SK-N-SH (cell line): ENCODE data around the gene FAM184B. TPM values are rescaled to one million over a fixed set of nuclear protein-coding genes. Genes with fewer than 3 reads are reported as not detected.

Experiments used
- CTCF ChIA-PET: fragments of 300-600, 350-600 bp; formaldehyde crosslinking; extraction: SDS; loops from one replicate; lab custom pipeline; 2021; lab: Yijun Ruan, JAX
- POLR2A ChIA-PET: fragments of 350-600 bp; sonication (Branson Sonifier 250); formaldehyde crosslinking; extraction: SDS; loops from one replicate; lab custom pipeline; 2020; ENCODE audit warnings: antibody characterized with exemption, inconsistent platforms; lab: Yijun Ruan, JAX
- DNase-seq: peaks from one replicate; pipeline ENCODE4 v3.0.0; 2012
- H2AFZ ChIP-seq: fragments of 200-600 bp; sonication (generic); 2 replicates; pipeline ENCODE4 v1.8.1; 2016; ENCODE audit warnings: antibody characterized with exemption, mild to moderate bottlenecking, low read depth
- H3F3A ChIP-seq: fragments of 200-600 bp; sonication (generic); replicated peaks from 2 replicates; pipeline ENCODE3; 2016; ENCODE audit warnings: antibody characterized with exemption, mild to moderate bottlenecking; ENCODE audit not compliant: insufficient read depth
- H3K27ac ChIP-seq, 2 experiments: fragments of 200-500 bp in 1 of 2; fragments of 200-600 bp in 1 of 2; sonication (Bioruptor generic) in 1 of 2; sonication (generic), shearing (Covaris generic) in 1 of 2; 2 replicates each; pipeline versions ENCODE4 v1.5.1 to v1.6.1; 2014 to 2016; ENCODE audit warnings: low read depth in 2 of 2, inconsistent platforms in 1 of 2, low read length in 1 of 2, mild to moderate bottlenecking in 1 of 2, mixed read lengths in 1 of 2
- H3K27me3 ChIP-seq: fragments of 200-600 bp; sonication (generic), shearing (Covaris generic); 2 replicates; pipeline ENCODE4 v1.6.1; 2016; ENCODE audit warnings: mixed run types; ENCODE audit not compliant: insufficient read depth
- H3K36me3 ChIP-seq, 2 experiments: fragments of 200-500 bp in 1 of 2; fragments of 200-600 bp in 1 of 2; sonication (Bioruptor generic) in 1 of 2; sonication (generic) in 1 of 2; replicated peaks in 1 of 2; 2 replicates each; pipeline versions ENCODE3 to v1.5.1; 2014 to 2016; ENCODE audit warnings: low read length in 1 of 2, mild to moderate bottlenecking in 1 of 2; ENCODE audit not compliant: insufficient read depth in 2 of 2, control insufficient read depth in 1 of 2
- H3K4me1 ChIP-seq, 2 experiments: fragments of 200-500 bp in 1 of 2; fragments of 200-600 bp in 1 of 2; sonication (Bioruptor generic) in 1 of 2; sonication (generic), shearing (Covaris generic) in 1 of 2; 2 replicates each; pipeline versions ENCODE4 v1.5.1 to v1.6.1; 2014 to 2016; ENCODE audit warnings: low read depth in 1 of 2, low read length in 1 of 2, mixed run types in 1 of 2; ENCODE audit not compliant: insufficient read depth in 2 of 2, control insufficient read depth in 1 of 2
- H3K4me2 ChIP-seq: fragments of 200-600 bp; sonication (generic), shearing (Covaris generic); 2 replicates; pipeline ENCODE4 v1.6.1; 2017; ENCODE audit warnings: mixed run types
- H3K4me3 ChIP-seq, 2 experiments: fragments of 200-500 bp in 1 of 2; fragments of 200-600 bp in 1 of 2; sonication (Bioruptor generic) in 1 of 2; sonication (generic), shearing (Covaris generic) in 1 of 2; 2 replicates each; pipeline versions ENCODE4 v1.5.1 to v1.8.1; 2014 to 2016; ENCODE audit warnings: low read depth in 2 of 2, inconsistent platforms in 1 of 2, low read length in 1 of 2, mild to moderate bottlenecking in 1 of 2, mixed read lengths in 1 of 2, moderate library complexity in 1 of 2
- H3K79me2 ChIP-seq: fragments of 200-600 bp; sonication (generic); 2 replicates; pipeline ENCODE4 v1.8.1; 2017; ENCODE audit warnings: mild to moderate bottlenecking; ENCODE audit not compliant: insufficient read depth
- H3K9ac ChIP-seq: fragments of 200-600 bp; sonication (generic); 2 replicates; pipeline ENCODE4 v1.6.1; 2017; ENCODE audit warnings: mixed run types
- H3K9me2 ChIP-seq: fragments of 200-600 bp; sonication (generic); 2 replicates; pipeline ENCODE4 v1.6.1; 2017; ENCODE audit warnings: mixed run types
- H3K9me3 ChIP-seq: fragments of 200-600 bp; sonication (generic); 2 replicates; pipeline ENCODE4 v1.6.1; 2017; ENCODE audit warnings: mixed run types, mild to moderate bottlenecking, moderate library complexity
- H4K20me1 ChIP-seq: fragments of 200-600 bp; sonication (generic); 2 replicates; pipeline ENCODE4 v1.6.1; 2017; ENCODE audit warnings: mild to moderate bottlenecking, mixed run types; ENCODE audit not compliant: insufficient read depth
- EP300 ChIP-seq, 2 experiments: IDR thresholded peaks; 2 replicates each; pipeline versions ENCODE4 v1.4.0 to v1.6.1; 2012; ENCODE audit warnings: borderline replicate concordance in 1 of 2, low read depth in 1 of 2, low read length in 1 of 2
- EZH2phosphoT487 ChIP-seq: fragments of 200-600 bp; sonication (generic); IDR thresholded peaks from 2 replicates; pipeline ENCODE4 v1.6.1; 2017; ENCODE audit warnings: low read depth, mixed run types, mild to moderate bottlenecking, antibody characterized with exemption, moderate library complexity, borderline replicate concordance
- FOSL2 ChIP-seq: IDR thresholded peaks from 2 replicates; pipeline ENCODE4 v1.4.0; 2012; ENCODE audit warnings: low read depth, mild to moderate bottlenecking, moderate library complexity, borderline replicate concordance
- FOXJ3 ChIP-seq: sonication (generic); formaldehyde crosslinking; IDR thresholded peaks from 2 replicates; pipeline ENCODE4 v1.5.1; 2020; ENCODE audit warnings: mild to moderate bottlenecking, missing genetic modification reagents
- FOXM1 ChIP-seq: IDR thresholded peaks from 2 replicates; pipeline ENCODE4 v1.4.0; 2012; ENCODE audit warnings: low read depth, mild to moderate bottlenecking
- GABPA ChIP-seq: IDR thresholded peaks from 2 replicates; pipeline ENCODE4 v1.4.0; 2012; ENCODE audit warnings: low read depth, mild to moderate bottlenecking
- GATA2 ChIP-seq: sonication (generic); formaldehyde crosslinking; IDR thresholded peaks from 2 replicates; pipeline ENCODE4 v1.5.0; 2020; ENCODE audit warnings: mild to moderate bottlenecking, missing genetic modification reagents
- IRF3 ChIP-seq: fragments of 150-350 bp; IDR thresholded peaks from 2 replicates; pipeline ENCODE4 v1.6.1; 2016; ENCODE audit warnings: mild to moderate bottlenecking, low read depth, low read length
- JUND ChIP-seq: IDR thresholded peaks from 2 replicates; pipeline ENCODE4 v1.4.0; 2012
- MAX ChIP-seq: IDR thresholded peaks from 2 replicates; pipeline ENCODE4 v1.4.0; 2012; ENCODE audit warnings: low read depth
- MEF2A ChIP-seq: IDR thresholded peaks from 2 replicates; pipeline ENCODE4 v1.4.0; 2012; ENCODE audit warnings: low read depth, borderline replicate concordance
- MXI1 ChIP-seq: IDR thresholded peaks from 2 replicates; pipeline ENCODE4 v1.6.1; 2012; ENCODE audit warnings: mild to moderate bottlenecking, low read depth, low read length, improper control_type of control experiment
- NFIC ChIP-seq: IDR thresholded peaks from 2 replicates; pipeline ENCODE4 v1.4.0; 2012; ENCODE audit warnings: borderline replicate concordance
- RCOR1 ChIP-seq: fragments of 150-350 bp; IDR thresholded peaks from 2 replicates; pipeline ENCODE4 v1.6.1; 2017; ENCODE audit warnings: antibody characterized with exemption, low read length
- REST ChIP-seq: IDR thresholded peaks from 2 replicates; pipeline ENCODE4 v1.6.1; 2012; ENCODE audit warnings: mild to moderate bottlenecking, low read depth, low read length, moderate library complexity
- RXRA ChIP-seq: IDR thresholded peaks from 2 replicates; pipeline ENCODE4 v1.4.0; 2012; ENCODE audit warnings: low read depth, mild to moderate bottlenecking, borderline replicate concordance
- SIN3A ChIP-seq: IDR thresholded peaks from 2 replicates; pipeline ENCODE4 v1.6.1; 2012; ENCODE audit warnings: low read depth, mild to moderate bottlenecking, low read length, moderate library complexity, borderline replicate concordance
- SMC3 ChIP-seq: IDR thresholded peaks from 2 replicates; pipeline ENCODE4 v1.6.1; 2012; ENCODE audit warnings: low read depth, low read length, improper control_type of control experiment
- ZBTB33 ChIP-seq: IDR thresholded peaks from 2 replicates; pipeline ENCODE4 v1.4.0; 2012; ENCODE audit warnings: low read depth, borderline replicate concordance
- WGBS: methylation state at CpG from one replicate; pipeline ENCODE4 v1.1.6; 2017; ENCODE audit warnings: low lambda C conversion rate; 5-methylcytosine and 5-hydroxymethylcytosine counted together
- polyA plus RNA-seq, 3 experiments: library from polyadenylated mRNA; depleted of rRNA; stranded (reverse); fragments of >200 nt; gene quantifications; 2 replicates each; pipeline ENCODE4 v1.2.3, GENCODE V29; 2012

FAM184B gene
- polyA plus RNA-seq, 1 of the 3 experiments (the other 2 are of a cell fraction), result not detected

GRCh38 chr4:17812801-17813200 lies 31.4 kb upstream of the FAM184B start:
- Histone ChIP-seq H3K79me2 (peaks cover 97% of the 10 kb centered on the region), H3K27ac (peak overlapping the region; percentile 61 to 76; a peak in 3 of 4 replicates), H2AFZ (peak overlapping the region; percentile 87), H3K36me3 (peaks cover 5 to 13% of the 10 kb centered on the region in 2 experiments), H3K4me2 (peak overlapping the region; percentile 89), H3F3A (peaks cover 20% of the 10 kb centered on the region), H3K9me2 (no peaks in the 10 kb centered on the region), H3K27me3 (no peaks in the 10 kb centered on the region), H4K20me1 (peaks cover 15% of the 10 kb centered on the region), H3K4me3 (peak overlapping the region; percentile 89 to 98; a peak in 3 of 4 replicates), H3K9me3 (no peaks in the 10 kb centered on the region), H3K4me1 (peaks cover 1 to 11% of the 10 kb centered on the region in 2 experiments; a peak in 3 of 4 replicates), H3K9ac (peak overlapping the region; percentile 73)
- TF ChIP-seq GATA2 (CRISPR knock-in tag), result peak; percentile 18; the same call in 1 of the 2 replicates
- TF ChIP-seq EP300 (IDR thresholded peaks at IDR 0.05; ENCODE audit: borderline replicate concordance in 1 of 2, low read depth in 1 of 2, low read length in 1 of 2), result no peak
- no peak for TF ChIP-seq MEF2A
- no peak for DNase-seq
- ChIA-PET CTCF (interaction anchor here (1.1 kb wide), 1 partner anchor 556 kb away, joined by 4 read pairs; no protein-coding TSS in a partner anchor), POLR2A (no interaction called here)
- 27% methylated on average over 3 of the region's 3 CpGs for WGBS

GRCh38 chr4:17812125-17812524 lies 30.7 kb upstream of the FAM184B start:
- H3K4me1 ChIP-seq, result peaks cover 4 to 17% of the 10 kb centered on the region in 2 experiments; a peak in 2 of 4 replicates
- H3K27ac ChIP-seq, result peak overlapping the region; percentile 61 to 76; a peak in 3 of 4 replicates
- H3K36me3 ChIP-seq, result peaks cover 5 to 15% of the 10 kb centered on the region in 2 experiments
- no peak for DNase-seq
- H3K79me2 ChIP-seq, result peaks cover 97% of the 10 kb centered on the region
- no peaks in the 10 kb centered on the region for H3K27me3 ChIP-seq
- peaks cover 17% of the 10 kb centered on the region for H3F3A ChIP-seq
- TF ChIP-seq EP300 (IDR thresholded peaks at IDR 0.05; ENCODE audit: borderline replicate concordance in 1 of 2, low read depth in 1 of 2, low read length in 1 of 2) (no peak), FOXM1 (no peak), EZH2phosphoT487 (no peak), MXI1 (no peak), REST (no peak), RXRA (no peak), GATA2 (CRISPR knock-in tag) (no peak), IRF3 (no peak), GABPA (no peak), MAX (no peak), SMC3 (no peak), FOXJ3 (CRISPR knock-in tag) (no peak), RCOR1 (no peak), SIN3A (no peak), FOSL2 (no peak), JUND (no peak), NFIC (no peak), ZBTB33 (no peak)
- peak overlapping the region; percentile 89 to 98; a peak in 3 of 4 replicates for H3K4me3 ChIP-seq
- POLR2A ChIA-PET, result no interaction called here
- CTCF ChIA-PET, result no interaction called here
- peaks cover 22% of the 10 kb centered on the region for H4K20me1 ChIP-seq
- peak overlapping the region; percentile 89 for H3K4me2 ChIP-seq
- H2AFZ ChIP-seq, result peak overlapping the region; percentile 87
- 6% methylated on average over 3 of the region's 3 CpGs for WGBS
- no peaks in the 10 kb centered on the region for H3K9me3 ChIP-seq
- no peaks in the 10 kb centered on the region for H3K9me2 ChIP-seq
- H3K9ac ChIP-seq, result peak overlapping the region; percentile 73
